ENCODE data around the gene CARD10.

CARD10 gene

GRCh38 chr22:37510091-37510490, 9.1 kb downstream of the CARD10 start:
- Mint-ChIP-seq H3K4me1 (ENCODE audit: low read depth) (no peaks in the 10 kb centered on the region), H3K9me3 (no peaks in the 10 kb centered on the region), H3K4me3 (no peak overlapping the region), H3K36me3 (ENCODE audit: low read depth) (no peaks in the 10 kb centered on the region), H3K27ac (no peak overlapping the region), H3K27me3 (ENCODE audit: low read depth) (peaks cover 8% of the 10 kb centered on the region)
- no peak for DNase-seq (ENCODE audit: low spot score)

GRCh38 chr22:37509059-37509860, 10.0 kb downstream of the CARD10 start:
- H3K4me3 Mint-ChIP-seq: no peak overlapping the region
- no peaks in the 10 kb centered on the region for H3K9me3 Mint-ChIP-seq
- peaks cover 7% of the 10 kb centered on the region for H3K27me3 Mint-ChIP-seq (ENCODE audit: low read depth)
- H3K4me1 Mint-ChIP-seq (ENCODE audit: low read depth): no peaks in the 10 kb centered on the region
- no peak overlapping the region for H3K27ac Mint-ChIP-seq
- no peaks in the 10 kb centered on the region for H3K36me3 Mint-ChIP-seq (ENCODE audit: low read depth)
- no peak for DNase-seq (ENCODE audit: low spot score)

GRCh38 chr22:37508431-37508992, 10.7 kb downstream of the CARD10 start:
- no peaks in the 10 kb centered on the region for H3K36me3 Mint-ChIP-seq (ENCODE audit: low read depth)
- H3K4me1 Mint-ChIP-seq (ENCODE audit: low read depth): no peaks in the 10 kb centered on the region
- no peak overlapping the region for H3K4me3 Mint-ChIP-seq
- H3K9me3 Mint-ChIP-seq: no peaks in the 10 kb centered on the region
- peaks cover 5% of the 10 kb centered on the region for H3K27me3 Mint-ChIP-seq (ENCODE audit: low read depth)
- H3K27ac Mint-ChIP-seq: no peak overlapping the region
- DNase-seq (ENCODE audit: low spot score): no peak

- no peaks in the 10 kb centered on the region for H3K36me3 Mint-ChIP-seq (ENCODE audit: low read depth)
- H3K27ac Mint-ChIP-seq: no peak overlapping the region
Measured at GRCh38 chr22:37507731-37508130, 11.5 kb downstream of the CARD10 start.

GRCh38 chr22:37505989-37506388, 13.2 kb downstream of the CARD10 start:
- DNase-seq (ENCODE audit: low spot score): no peak
- H3K27ac Mint-ChIP-seq: no peak overlapping the region
- no peaks in the 10 kb centered on the region for H3K9me3 Mint-ChIP-seq
- no peak overlapping the region for H3K4me3 Mint-ChIP-seq
- peaks cover 2% of the 10 kb centered on the region for H3K27me3 Mint-ChIP-seq (ENCODE audit: low read depth)
- no peaks in the 10 kb centered on the region for H3K36me3 Mint-ChIP-seq (ENCODE audit: low read depth)
- H3K4me1 Mint-ChIP-seq (ENCODE audit: low read depth): peaks cover 8% of the 10 kb centered on the region

More at GRCh38 chr22:37507731-37508130, 11.5 kb downstream of the CARD10 start:
- no peaks in the 10 kb centered on the region for H3K9me3 Mint-ChIP-seq
- H3K4me3 Mint-ChIP-seq: no peak overlapping the region
- H3K27me3 Mint-ChIP-seq (ENCODE audit: low read depth): peaks cover 4% of the 10 kb centered on the region
- no peaks in the 10 kb centered on the region for H3K4me1 Mint-ChIP-seq (ENCODE audit: low read depth)
- no peak for DNase-seq (ENCODE audit: low spot score)

- DNase-seq (ENCODE audit: low spot score): no peak
- H3K36me3 Mint-ChIP-seq (ENCODE audit: low read depth): no peaks in the 10 kb centered on the region
- H3K4me3 Mint-ChIP-seq: no peak overlapping the region
- no peaks in the 10 kb centered on the region for H3K9me3 Mint-ChIP-seq
- H3K4me1 Mint-ChIP-seq (ENCODE audit: low read depth): peaks cover 8% of the 10 kb centered on the region
- no peak overlapping the region for H3K27ac Mint-ChIP-seq
- H3K27me3 Mint-ChIP-seq (ENCODE audit: low read depth): peaks cover 2% of the 10 kb centered on the region
Measured at GRCh38 chr22:37505565-37505964, 13.7 kb downstream of the CARD10 start.

- Mint-ChIP-seq H3K9me3 (no peaks in the 10 kb centered on the region), H3K4me1 (ENCODE audit: low read depth) (peaks cover 8% of the 10 kb centered on the region), H3K36me3 (ENCODE audit: low read depth) (no peaks in the 10 kb centered on the region), H3K4me3 (no peak overlapping the region), H3K27me3 (ENCODE audit: low read depth) (no peaks in the 10 kb centered on the region), H3K27ac (no peak overlapping the region)
- no peak for DNase-seq (ENCODE audit: low spot score)
Measured at GRCh38 chr22:37504964-37505363, 14.3 kb downstream of the CARD10 start.

- no peak for DNase-seq (ENCODE audit: low spot score)
- Mint-ChIP-seq H3K9me3 (no peaks in the 10 kb centered on the region), H3K36me3 (ENCODE audit: low read depth) (no peaks in the 10 kb centered on the region), H3K4me1 (ENCODE audit: low read depth) (peaks cover 8% of the 10 kb centered on the region), H3K27ac (no peak overlapping the region), H3K27me3 (ENCODE audit: low read depth) (peaks cover 2% of the 10 kb centered on the region), H3K4me3 (no peak overlapping the region)
Measured at GRCh38 chr22:37503850-37504249, 15.4 kb downstream of the CARD10 start.

GRCh38 chr22:37503183-37503683, 16.0 kb downstream of the CARD10 start:
- Mint-ChIP-seq H3K9me3 (no peaks in the 10 kb centered on the region), H3K27ac (no peak overlapping the region), H3K4me3 (no peak overlapping the region)

GRCh38 chr22:37502342-37503182, 16.7 kb downstream of the CARD10 start:
- no peaks in the 10 kb centered on the region for H3K9me3 Mint-ChIP-seq
- no peaks in the 10 kb centered on the region for H3K36me3 Mint-ChIP-seq (ENCODE audit: low read depth)
- peaks cover 2% of the 10 kb centered on the region for H3K27me3 Mint-ChIP-seq (ENCODE audit: low read depth)
- no peak overlapping the region for H3K27ac Mint-ChIP-seq
- no peak for DNase-seq (ENCODE audit: low spot score)
- H3K4me1 Mint-ChIP-seq (ENCODE audit: low read depth): peaks cover 8% of the 10 kb centered on the region
- no peak overlapping the region for H3K4me3 Mint-ChIP-seq

More at GRCh38 chr22:37503183-37503683, 16.0 kb downstream of the CARD10 start:
- Mint-ChIP-seq H3K27me3 (ENCODE audit: low read depth) (peaks cover 2% of the 10 kb centered on the region), H3K36me3 (ENCODE audit: low read depth) (no peaks in the 10 kb centered on the region), H3K4me1 (ENCODE audit: low read depth) (peaks cover 8% of the 10 kb centered on the region)
- no peak for DNase-seq (ENCODE audit: low spot score)

- Mint-ChIP-seq H3K36me3 (ENCODE audit: low read depth) (no peaks in the 10 kb centered on the region), H3K4me3 (no peak overlapping the region), H3K27ac (no peak overlapping the region), H3K4me1 (ENCODE audit: low read depth) (peaks cover 8% of the 10 kb centered on the region), H3K27me3 (ENCODE audit: low read depth) (peaks cover 2% of the 10 kb centered on the region), H3K9me3 (no peaks in the 10 kb centered on the region)
- DNase-seq (ENCODE audit: low spot score): no peak
Measured at GRCh38 chr22:37501610-37502341, 17.4 kb downstream of the CARD10 start.

- no peak for DNase-seq (ENCODE audit: low spot score)
- peaks cover 2% of the 10 kb centered on the region for H3K27me3 Mint-ChIP-seq (ENCODE audit: low read depth)
- no peaks in the 10 kb centered on the region for H3K36me3 Mint-ChIP-seq (ENCODE audit: low read depth)
- H3K27ac Mint-ChIP-seq: no peak overlapping the region
- H3K9me3 Mint-ChIP-seq: no peaks in the 10 kb centered on the region
- peaks cover 8% of the 10 kb centered on the region for H3K4me1 Mint-ChIP-seq (ENCODE audit: low read depth)
- H3K4me3 Mint-ChIP-seq: no peak overlapping the region
Measured at GRCh38 chr22:37500745-37501609, 18.2 kb downstream of the CARD10 start.
